NOMO-1 treated with dmso at 0.1 percent for 144 hours (cell line): ENCODE measurements around the gene CEP72.

ENCODE experiments used
- DNase-seq: peaks from one replicate; lab custom pipeline; 2025; ENCODE audit not compliant: unreplicated experiment; lab: John Stamatoyannopoulos, UW

Gene CEP72

GRCh38 chr5:635306-636055 is 23.3 kb downstream of the CEP72 start:
- no peak for DNase-seq

DNA sequence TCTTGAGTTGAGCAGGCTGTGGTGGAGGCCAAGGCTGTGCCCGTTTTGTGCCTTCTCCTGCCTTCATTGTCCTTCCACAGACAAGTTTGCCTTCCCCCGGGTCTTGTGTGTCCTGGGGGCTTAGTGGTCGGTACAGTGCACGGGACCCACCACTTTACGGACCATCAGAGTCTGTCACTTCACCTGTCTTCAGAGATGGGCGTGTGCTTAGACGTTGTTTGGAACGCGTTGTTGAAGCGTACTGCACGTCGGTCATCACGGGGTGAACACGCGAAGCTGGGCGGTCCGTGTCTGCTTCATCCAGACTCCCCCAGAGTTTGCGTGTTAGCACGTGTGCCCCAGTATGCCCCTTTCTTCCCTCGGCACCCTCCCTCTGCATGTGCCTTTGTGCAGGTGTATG is 24.8 kb downstream of the CEP72 start:
- no peak for DNase-seq

DNA sequence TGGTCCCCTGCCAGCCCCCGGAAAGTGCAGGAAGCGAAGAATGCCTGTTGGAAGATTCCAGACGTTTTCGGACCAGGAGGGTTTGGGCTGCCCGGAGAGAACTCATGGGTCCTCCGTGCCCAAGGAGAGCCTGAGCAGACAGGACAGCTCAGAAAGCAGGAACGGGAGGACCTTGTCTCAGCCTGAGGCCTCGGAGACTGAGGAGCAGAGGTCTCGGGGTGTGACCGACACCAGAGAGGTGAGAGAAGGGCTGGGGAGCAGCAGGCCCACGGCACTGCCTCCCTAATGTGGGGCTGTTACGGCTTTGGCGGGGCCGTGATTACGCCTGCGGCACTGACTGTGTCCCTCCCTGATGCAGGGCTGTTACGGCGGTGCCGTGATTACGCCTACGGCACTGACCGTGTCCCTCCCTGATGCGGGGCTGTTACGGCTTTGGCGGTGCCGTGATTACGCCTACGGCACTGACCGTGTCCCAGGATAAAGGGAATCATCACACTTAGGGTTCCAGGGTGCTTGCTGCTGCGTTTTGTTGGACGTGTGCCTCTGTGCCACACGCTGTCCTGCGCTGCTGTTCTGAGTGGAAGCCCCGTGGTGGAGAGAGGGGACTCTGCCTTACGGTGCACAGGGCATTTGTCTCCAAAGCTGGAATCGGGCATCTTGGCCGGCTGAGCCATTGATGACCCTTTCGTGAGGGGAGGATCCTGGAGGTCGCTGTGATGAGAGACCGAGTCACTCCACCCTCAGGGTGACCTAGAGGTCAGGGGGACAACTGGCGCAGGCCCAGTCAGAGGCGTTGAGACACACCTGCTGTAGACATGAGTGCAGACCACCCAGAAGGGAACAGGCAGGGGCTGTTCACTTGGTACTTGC is 25.7 kb downstream of the CEP72 start:
- DNase-seq, result no peak

DNA sequence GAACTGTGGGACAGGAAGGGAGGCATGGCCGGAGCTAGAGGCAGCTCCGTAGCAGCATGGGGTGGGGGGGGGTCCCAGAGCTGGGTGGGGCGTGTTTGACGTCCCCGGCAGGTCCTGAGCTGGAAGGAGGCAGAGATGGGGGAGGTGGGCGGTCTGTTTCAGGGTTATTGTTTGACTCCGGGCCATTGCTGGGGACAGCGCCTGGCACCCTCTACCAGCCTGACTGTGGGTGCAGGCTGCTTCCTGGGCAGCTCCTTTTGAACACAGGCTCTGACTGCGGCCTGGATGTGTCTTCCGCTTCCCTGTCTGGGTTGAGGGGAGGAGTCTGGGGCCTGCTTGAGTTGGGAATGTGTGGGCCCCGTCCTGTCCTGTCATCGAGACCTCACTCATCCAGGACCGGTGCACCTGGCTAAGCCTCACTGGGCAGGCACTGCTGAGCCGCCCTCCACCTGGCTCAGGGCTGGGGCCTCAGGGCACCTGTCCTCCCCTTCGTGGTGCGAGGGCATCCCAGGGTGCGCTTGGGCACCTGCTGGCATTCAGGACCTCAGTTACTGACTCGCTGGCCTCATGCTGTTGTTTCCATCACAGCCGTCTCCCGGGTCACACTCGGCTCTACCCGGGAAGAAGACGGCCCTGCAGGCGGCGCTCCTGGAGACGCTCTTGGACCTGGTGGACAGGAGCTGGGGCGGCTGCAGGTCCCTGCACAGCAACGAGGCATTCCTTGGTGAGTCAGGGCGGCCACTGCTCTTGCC is 26.5 kb downstream of the CEP72 start:
- DNase-seq, result no peak

DNA sequence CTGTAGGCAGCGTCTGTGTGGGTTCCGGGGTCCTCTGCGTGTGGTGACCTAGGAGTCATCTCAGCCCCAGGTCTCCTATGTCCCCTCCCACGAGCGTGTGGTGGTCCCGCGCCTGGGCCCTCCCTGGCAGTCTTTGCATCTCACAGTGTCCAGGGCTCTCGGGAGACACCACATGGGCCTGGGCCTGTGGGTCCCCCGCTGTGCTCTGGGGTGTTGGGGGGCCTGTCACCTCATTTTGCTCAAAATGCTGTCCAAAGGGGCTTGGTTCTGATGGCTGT is 27.1 kb downstream of the CEP72 start:
- no peak for DNase-seq

GRCh38 chr5:639584-640213 is 27.6 kb downstream of the CEP72 start:
- DNase-seq, result no peak

- no peak for DNase-seq
Observed at GRCh38 chr5:640461-641330, 28.6 kb downstream of the CEP72 start.

- DNase-seq, result no peak
Observed at GRCh38 chr5:641331-641765, 29.2 kb downstream of the CEP72 start.

DNA sequence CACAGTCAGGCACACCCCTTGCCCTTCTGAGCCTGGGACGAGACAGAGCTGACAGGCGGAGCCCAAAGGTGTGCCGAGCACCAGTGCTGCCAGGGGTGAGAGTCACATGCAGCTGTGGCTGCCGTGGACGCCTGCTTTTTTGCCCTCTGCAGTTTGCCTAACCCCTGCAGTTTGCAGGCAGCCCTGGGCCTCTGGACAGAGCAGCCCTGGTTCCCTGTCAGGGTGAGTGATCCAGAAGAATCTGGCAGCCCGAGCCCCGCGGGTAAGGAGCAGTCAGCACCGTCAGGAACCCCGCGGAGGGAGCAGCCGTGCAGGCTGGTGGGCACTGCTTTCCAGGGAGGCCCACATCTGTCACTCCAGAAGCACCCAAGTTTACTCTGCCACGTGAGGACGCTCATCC is 30.3 kb downstream of the CEP72 start:
- DNase-seq, result no peak

- DNase-seq, result no peak
Observed at GRCh38 chr5:643351-643801, 31.2 kb downstream of the CEP72 start.

GRCh38 chr5:643811-644271 is 31.7 kb downstream of the CEP72 start:
- no peak for DNase-seq

DNA sequence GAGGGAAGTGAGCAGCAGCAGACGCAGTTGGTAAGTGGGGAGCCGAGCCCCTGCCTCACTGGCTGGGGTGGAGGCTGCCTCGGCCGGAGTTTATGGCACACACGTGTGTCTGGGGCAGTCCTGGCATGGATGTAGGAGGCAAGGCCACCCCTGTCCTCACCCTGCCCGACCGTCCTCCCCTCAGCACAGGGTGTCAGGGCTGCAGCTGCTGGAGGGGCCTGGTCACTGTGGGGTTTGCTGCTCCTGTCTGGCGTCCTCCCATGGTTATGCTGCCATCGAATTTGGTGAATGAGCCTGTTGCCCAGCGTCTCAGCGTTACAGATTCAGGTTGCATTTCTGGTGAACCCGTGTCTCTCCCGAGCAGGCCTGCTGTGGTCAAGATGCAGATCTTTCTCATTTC is 32.4 kb downstream of the CEP72 start:
- DNase-seq, result no peak

DNA sequence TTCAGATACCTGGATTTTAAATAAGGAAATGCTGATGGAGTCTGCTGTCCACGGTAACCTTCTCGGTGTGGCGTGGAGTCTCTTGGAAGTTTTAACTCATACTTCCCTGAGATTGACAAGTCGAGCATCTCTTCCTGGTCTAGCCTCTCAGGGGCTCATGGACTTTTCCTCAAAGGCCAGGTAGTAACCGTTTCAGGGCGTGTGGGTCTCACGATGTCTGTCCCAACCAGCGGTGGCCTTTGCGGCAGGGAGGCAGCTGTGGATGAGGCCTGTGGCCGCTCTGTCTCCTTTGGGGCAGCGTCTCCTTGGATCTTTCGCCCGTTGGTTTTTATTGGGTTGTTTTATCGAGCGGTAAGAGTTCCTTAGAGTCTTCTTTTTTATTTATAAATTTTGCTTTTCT is 32.8 kb downstream of the CEP72 start:
- no peak for DNase-seq

GRCh38 chr5:645421-645820 is 33.3 kb downstream of the CEP72 start:
- no peak for DNase-seq

GRCh38 chr5:646396-647201 is 34.5 kb downstream of the CEP72 start:
- DNase-seq, result no peak

DNA sequence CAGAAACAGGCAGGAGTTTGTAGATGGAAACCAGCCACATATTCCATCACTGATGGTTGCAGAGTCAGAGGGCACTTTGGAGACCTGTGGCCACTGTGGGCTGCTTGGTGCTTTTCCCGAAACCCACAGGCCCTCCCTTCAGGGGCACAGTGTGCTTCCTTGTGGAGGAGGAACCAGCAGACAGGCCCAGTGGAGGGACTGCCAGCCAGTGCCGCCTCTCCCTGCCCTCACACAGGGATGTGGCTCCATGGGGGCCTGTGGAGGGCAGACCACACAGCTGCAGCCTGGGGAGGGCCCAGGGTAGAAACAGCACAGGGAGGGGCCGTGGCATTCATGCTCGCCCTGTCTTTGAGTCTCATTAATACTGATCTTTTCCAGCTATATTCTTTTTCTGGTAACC is 35.2 kb downstream of the CEP72 start:
- DNase-seq, result no peak

DNA sequence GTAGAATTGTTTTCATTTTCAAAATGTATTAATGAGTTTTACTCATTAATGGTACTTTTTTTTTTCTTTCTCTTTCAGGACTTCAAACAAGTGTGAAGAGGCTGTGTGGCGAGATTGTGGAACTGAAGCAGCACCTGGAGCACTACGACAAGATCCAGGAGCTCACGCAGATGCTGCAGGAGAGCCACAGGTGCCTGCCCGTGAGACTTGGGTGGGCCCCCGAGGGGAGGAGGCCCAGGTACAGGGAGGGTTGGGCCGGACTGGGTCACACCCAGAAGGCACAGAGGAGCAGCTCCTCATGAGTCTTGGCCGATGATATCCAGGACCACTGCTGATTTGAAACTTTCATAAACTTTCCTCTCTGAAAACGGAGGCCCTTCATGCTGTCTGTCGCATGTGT is 35.6 kb downstream of the CEP72 start:
- DNase-seq, result no peak

GRCh38 chr5:651296-652022 is 39.3 kb downstream of the CEP72 start:
- no peak for DNase-seq

GRCh38 chr5:652023-652515 is 39.9 kb downstream of the CEP72 start:
- DNase-seq, result no peak
